Measurements from ENCODE around the gene TBC1D1. TPM values are rescaled to one million over a fixed set of nuclear protein-coding genes. Genes with fewer than 3 reads are reported as not detected.

TBC1D1 gene
- total RNA-seq, 2 donors from 2014 or later = 139 to 220 TPM

GRCh38 chr4:38188631-38189101 lies 297.8 kb downstream of the TBC1D1 start:
- Histone ChIP-seq H3K27ac (no peak overlapping the region), H3K4me3 (no peak overlapping the region), H3K36me3 (no peaks in the 10 kb centered on the region), H3K9me3 (no peaks in the 10 kb centered on the region), H3K27me3 (no peaks in the 10 kb centered on the region), H3K4me1 (peaks cover 0 to 17% of the 10 kb centered on the region in 2 donors)
- DNase-seq (ENCODE audit: low spot score) = no peak
- TF ChIP-seq CTCF (IDR thresholded peaks at IDR 0.05) = no peak

Other genes starting within 250 kb of the TBC1D1 start
- 10 to 100 TPM; 25.3 to 33.9 TPM for gene RELL1, start 204.7 kb upstream of the TBC1D1 start, total RNA-seq
- 10 to 100 TPM; 10.7 to 11.7 TPM for gene PGM2, start 64.4 kb upstream of the TBC1D1 start, total RNA-seq
- 1 to 10 TPM in 1 of 2 donors, not detected in 1; 3.6 TPM for gene PTTG2, start 69.3 kb downstream of the TBC1D1 start, total RNA-seq